Choroid plexus epithelial cell (primary cell): ENCODE measurements around the gene SYCP1.
"Not testable (repeated sequence)": the region's sequence is repeated elsewhere in the genome, so short reads cannot be mapped to it uniquely, and the experiment has no call there.

Source experiments
- DNase-seq: peaks from one replicate; pipeline ENCODE4 v3.0.0-alpha.2; 2010; ENCODE audit warnings: low read depth
- H3K4me3 ChIP-seq: 2 replicates; pipeline ENCODE4 v1.5.1; 2011; ENCODE audit warnings: low read depth, mild to moderate bottlenecking, control low read depth, low read length, moderate library complexity
- TF ChIP-seq, protein P1 (sequence below): conservative IDR thresholded peaks from 2 replicates; pipeline ENCODE4 v1.5.1; 2011; ENCODE audit warnings: low read depth, mild to moderate bottlenecking, control low read depth, inconsistent platforms, low read length, moderate library complexity

SYCP1 gene

DNA sequence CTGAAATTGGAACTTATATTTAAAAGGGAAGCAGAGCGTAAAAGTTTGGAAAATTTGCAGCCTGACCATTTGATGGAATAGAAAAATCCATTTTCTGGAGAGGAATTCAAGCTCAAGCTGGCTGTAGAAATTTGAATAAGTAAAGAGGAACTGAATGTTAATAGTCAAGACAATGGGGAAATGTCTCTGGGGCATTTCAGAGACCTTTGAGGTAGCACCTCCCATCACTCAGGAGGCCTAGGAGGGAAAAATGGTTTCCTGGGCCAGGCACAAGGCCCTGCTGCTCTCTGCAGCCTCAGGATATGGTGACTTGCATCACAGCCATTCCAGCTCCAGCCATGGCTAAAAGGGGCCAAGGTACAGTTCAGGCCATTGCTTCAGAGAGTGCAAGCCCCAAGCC lies 157.3 kb downstream of the SYCP1 start:
- TF ChIP-seq, protein P1, sequence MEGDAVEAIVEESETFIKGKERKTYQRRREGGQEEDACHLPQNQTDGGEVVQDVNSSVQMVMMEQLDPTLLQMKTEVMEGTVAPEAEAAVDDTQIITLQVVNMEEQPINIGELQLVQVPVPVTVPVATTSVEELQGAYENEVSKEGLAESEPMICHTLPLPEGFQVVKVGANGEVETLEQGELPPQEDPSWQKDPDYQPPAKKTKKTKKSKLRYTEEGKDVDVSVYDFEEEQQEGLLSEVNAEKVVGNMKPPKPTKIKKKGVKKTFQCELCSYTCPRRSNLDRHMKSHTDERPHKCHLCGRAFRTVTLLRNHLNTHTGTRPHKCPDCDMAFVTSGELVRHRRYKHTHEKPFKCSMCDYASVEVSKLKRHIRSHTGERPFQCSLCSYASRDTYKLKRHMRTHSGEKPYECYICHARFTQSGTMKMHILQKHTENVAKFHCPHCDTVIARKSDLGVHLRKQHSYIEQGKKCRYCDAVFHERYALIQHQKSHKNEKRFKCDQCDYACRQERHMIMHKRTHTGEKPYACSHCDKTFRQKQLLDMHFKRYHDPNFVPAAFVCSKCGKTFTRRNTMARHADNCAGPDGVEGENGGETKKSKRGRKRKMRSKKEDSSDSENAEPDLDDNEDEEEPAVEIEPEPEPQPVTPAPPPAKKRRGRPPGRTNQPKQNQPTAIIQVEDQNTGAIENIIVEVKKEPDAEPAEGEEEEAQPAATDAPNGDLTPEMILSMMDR, result no peak
- DNase-seq, result no peak

DNA sequence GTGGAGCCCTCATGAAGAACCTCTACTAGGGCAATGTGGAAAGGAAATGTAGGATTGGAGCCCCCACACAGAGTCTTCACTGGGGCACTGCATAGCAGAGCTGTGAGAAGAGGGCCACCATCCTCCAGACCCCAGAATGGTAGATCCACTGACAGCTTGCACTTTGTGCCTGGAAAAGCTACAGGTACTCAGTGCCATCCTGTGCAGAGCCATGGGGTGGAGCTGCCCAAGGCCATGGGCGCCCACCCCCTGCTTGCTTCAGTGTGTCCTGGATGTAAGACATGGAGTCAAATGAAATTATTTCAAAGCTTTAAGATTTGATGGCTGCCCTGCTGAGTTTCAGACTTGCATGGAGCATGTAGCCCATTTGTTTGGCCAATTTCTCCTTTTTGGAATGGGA lies 157.8 kb downstream of the SYCP1 start:
- no peak overlapping the region for H3K4me3 ChIP-seq
- no peak for DNase-seq
- TF ChIP-seq, protein P1, result no peak

More for the DNA sequence above, 157.3 kb downstream of the SYCP1 start:
- H3K4me3 ChIP-seq, result no peak overlapping the region

DNA sequence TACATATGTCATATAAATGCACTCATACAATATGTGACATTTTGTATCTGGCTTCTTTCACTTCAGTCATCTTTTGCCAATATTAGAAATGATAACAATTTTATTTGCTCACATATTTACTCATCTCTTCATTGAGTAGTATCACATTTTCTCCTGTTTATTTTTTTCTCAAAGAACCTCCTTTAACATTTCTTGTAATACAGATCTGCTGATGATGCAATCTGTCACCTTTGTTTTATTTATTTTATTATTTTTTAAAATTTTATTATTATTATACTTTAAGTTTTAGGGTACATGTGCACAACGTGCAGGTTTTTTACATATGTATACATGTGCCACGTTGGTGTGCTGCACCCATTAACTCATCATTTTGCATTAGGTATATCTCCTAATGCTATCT lies 159.1 kb downstream of the SYCP1 start:
- H3K4me3 ChIP-seq, result no peak overlapping the region
- TF ChIP-seq, protein P1, result no peak
- no peak for DNase-seq

DNA sequence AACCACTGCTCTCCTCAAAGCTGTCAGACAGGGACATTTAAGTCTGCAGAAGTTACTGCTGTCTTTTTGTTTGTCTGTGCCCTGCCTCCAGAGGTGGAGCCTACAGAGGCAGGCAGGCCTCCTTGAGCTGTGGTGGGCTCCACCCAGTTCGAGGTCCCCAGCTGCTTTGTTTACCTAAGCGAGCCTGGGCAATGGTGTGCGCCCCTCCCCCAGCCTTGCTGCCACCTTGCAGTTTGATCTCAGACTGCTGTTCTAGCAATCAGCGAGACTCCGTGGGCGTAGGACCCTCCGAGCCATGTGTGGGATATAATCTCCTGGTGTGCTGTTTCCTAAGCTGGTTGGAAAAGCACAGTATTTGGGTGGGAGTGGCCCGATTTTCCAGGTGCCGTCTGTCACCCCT lies 164.9 kb downstream of the SYCP1 start:
- not testable (repeated sequence) for H3K4me3 ChIP-seq, DNase-seq

DNA sequence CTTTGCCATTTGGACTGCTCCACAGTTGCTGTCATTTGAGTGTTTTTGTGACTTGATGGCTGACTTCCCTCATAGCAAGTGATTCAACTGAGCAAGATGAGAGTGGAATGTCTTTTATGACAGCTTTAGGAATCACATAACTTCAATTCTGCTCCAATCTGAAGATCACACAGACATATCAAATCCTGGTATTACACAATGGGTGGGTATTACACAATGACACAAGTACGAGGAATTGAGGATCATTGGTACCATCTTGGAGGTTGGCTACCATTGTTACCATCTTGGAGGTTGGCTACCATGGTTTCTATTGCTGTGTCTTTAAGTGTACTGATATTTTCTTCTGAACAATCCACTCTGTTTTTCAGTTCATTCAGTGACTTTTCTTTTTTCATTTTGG lies 166.5 kb downstream of the SYCP1 start:
- DNase-seq, result no peak
- no peak overlapping the region for H3K4me3 ChIP-seq
- TF ChIP-seq, protein P1, result no peak

DNA sequence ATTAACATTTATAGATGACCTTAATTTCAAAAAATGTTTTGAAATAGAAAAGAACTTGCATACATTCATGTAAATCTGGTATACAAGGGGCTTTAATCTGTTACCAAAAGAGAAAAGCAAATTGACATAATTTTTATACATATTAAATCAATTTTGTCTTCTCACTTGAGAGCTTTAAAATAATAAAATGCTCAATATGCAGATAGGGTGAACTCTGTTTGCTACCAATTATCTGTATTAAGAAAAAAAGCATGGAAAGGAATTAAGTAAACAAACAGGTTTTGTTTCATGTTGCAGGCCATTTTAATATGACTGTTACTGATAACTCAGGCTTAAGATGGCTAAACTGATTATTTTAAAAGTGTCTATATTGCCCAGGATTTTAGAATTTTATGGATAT lies 168.9 kb downstream of the SYCP1 start:
- no peak for DNase-seq
- TF ChIP-seq, protein P1, result no peak
- no peak overlapping the region for H3K4me3 ChIP-seq

DNA sequence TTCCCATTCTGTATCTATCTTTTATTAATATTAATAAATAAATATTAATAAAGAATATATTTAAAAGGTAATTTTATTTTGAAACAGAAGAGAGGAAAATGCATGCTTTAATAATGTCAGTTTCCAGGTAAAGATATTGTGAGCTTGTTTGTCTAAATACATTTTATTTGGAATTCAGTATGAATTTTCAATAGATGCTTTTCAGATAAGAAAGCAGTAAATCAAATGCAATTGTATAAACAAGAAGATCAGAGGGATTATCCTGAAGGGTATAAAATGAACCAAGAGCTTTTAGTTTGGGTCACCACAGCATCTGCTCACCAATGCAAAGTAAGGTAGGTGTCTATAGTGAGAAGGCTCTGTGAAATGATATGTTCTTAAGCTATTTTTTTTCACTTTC lies 174.9 kb downstream of the SYCP1 start, which contains the start of gene TSHB:
TSHB (plus strand) TSS at position 301 of the 400 bp plus-strand sequence. CDS start 3,537 bp downstream, outside the sequence.
- H3K4me3 ChIP-seq, result no peak within 1 kb of the TSS
- TF ChIP-seq, protein P1, result no peak
- DNase-seq, result no peak

DNA sequence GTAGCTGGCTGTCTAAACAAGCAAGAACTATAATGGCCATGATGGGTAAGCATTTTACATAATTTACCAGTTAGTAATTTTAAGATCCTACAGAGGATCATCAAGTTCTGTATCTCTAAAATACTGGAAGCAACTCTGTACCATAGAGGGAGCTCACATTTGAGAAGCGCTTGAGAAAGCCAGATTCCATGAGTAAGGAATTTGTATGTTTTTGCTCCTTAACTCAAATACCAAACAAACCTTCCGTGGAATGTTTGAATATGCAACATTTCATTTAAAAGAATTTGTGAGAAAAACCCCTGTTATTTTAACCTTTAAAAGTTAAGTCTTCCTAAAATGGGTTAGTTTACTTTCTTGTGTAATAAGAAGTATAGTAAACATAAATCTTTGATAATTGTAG lies 176.9 kb downstream of the SYCP1 start:
- TF ChIP-seq, protein P1, result no peak
- H3K4me3 ChIP-seq, result no peak overlapping the region
- no peak for DNase-seq
